Loucy (cell line): ENCODE measurements around the gene SCN7A.

Experiments used
- H2AFZ ChIP-seq: fragments of 200-600 bp; sonication (generic); 2 replicates; pipeline ENCODE4 v1.6.0; 2016; ENCODE audit warnings: antibody characterized with exemption, mild to moderate bottlenecking, low read length, moderate library complexity
- H3F3A ChIP-seq: fragments of 200-600 bp; 2 replicates; pipeline ENCODE4 v1.6.0; 2016; ENCODE audit warnings: antibody characterized with exemption, low read depth, mild to moderate bottlenecking
- H3K27me3 ChIP-seq: fragments of 200-600 bp; sonication (generic); 2 replicates; pipeline ENCODE4 v1.6.1; 2014; ENCODE audit warnings: low read length, mild to moderate bottlenecking; ENCODE audit not compliant: insufficient read depth, poor library complexity, severe bottlenecking
- H3K36me3 ChIP-seq: fragments of 200-600 bp; sonication (generic); 2 replicates; pipeline ENCODE4 v1.6.1; 2016; ENCODE audit warnings: low read length; ENCODE audit not compliant: insufficient read depth
- H3K4me1 ChIP-seq: fragments of 200-600 bp; sonication (generic); 2 replicates; pipeline ENCODE4 v1.5.1; 2014; ENCODE audit warnings: low read length, mild to moderate bottlenecking; ENCODE audit not compliant: insufficient read depth, poor library complexity, severe bottlenecking
- H3K4me2 ChIP-seq: fragments of 200-600 bp; sonication (generic); 2 replicates; pipeline ENCODE4 v1.6.0; 2014; ENCODE audit warnings: antibody characterized with exemption, low read length, low read depth, mild to moderate bottlenecking; ENCODE audit not compliant: poor library complexity, severe bottlenecking
- H3K4me3 ChIP-seq: fragments of 200-600 bp; sonication (generic); 2 replicates; pipeline ENCODE4 v1.5.1; 2014; ENCODE audit warnings: low read length, mild to moderate bottlenecking, mixed read lengths; ENCODE audit not compliant: poor library complexity, severe bottlenecking
- H3K79me2 ChIP-seq: fragments of 200-600 bp; sonication (generic); 2 replicates; pipeline ENCODE4 v1.6.1; 2014; ENCODE audit warnings: low read length; ENCODE audit not compliant: insufficient read depth
- H3K9ac ChIP-seq: fragments of 200-600 bp; sonication (generic); 2 replicates; pipeline ENCODE4 v1.6.0; 2014; ENCODE audit warnings: mild to moderate bottlenecking, low read depth, low read length, moderate library complexity; ENCODE audit not compliant: poor library complexity, severe bottlenecking
- H3K9me2 ChIP-seq: fragments of 200-600 bp; sonication (generic); replicated peaks from 2 replicates; pipeline ENCODE4 v1.6.1; 2016; ENCODE audit warnings: low read depth, low read length, mixed read lengths
- H3K9me3 ChIP-seq: fragments of 200-600 bp; sonication (generic); 2 replicates; pipeline ENCODE4 v1.6.1; 2014; ENCODE audit warnings: mild to moderate bottlenecking, antibody characterized with exemption, low read length, low read depth; ENCODE audit not compliant: insufficient read depth
- H4K20me1 ChIP-seq: fragments of 200-600 bp; sonication (generic); 2 replicates; pipeline ENCODE4 v1.6.0; 2014; ENCODE audit warnings: antibody characterized with exemption, low read length, mild to moderate bottlenecking; ENCODE audit not compliant: insufficient read depth, poor library complexity, severe bottlenecking
- CTCF ChIP-seq: fragments of 200-600 bp; sonication (generic); conservative IDR thresholded peaks from 2 replicates; pipeline ENCODE4 v1.5.1; 2014; ENCODE audit warnings: mild to moderate bottlenecking, antibody characterized with exemption, low read length
- EZH2phosphoT487 ChIP-seq: fragments of 200-600 bp; IDR thresholded peaks from 2 replicates; pipeline ENCODE4 v1.6.1; 2018; ENCODE audit warnings: antibody characterized with exemption, mild to moderate bottlenecking, moderate library complexity, borderline replicate concordance

The SCN7A gene

GRCh38 chr2:166357068-166357949 lies 136.7 kb downstream of the SCN7A start:
- Histone ChIP-seq H4K20me1 (no peaks in the 10 kb centered on the region), H2AFZ (no peak overlapping the region), H3K9me3 (no peaks in the 10 kb centered on the region), H3K4me2 (no peak overlapping the region), H3K9me2 (no peaks in the 10 kb centered on the region), H3K79me2 (no peaks in the 10 kb centered on the region), H3K27me3 (no peaks in the 10 kb centered on the region), H3K36me3 (no peaks in the 10 kb centered on the region), H3K4me1 (peaks cover 6% of the 10 kb centered on the region), H3K9ac (no peak overlapping the region), H3F3A (no peaks in the 10 kb centered on the region), H3K4me3 (no peak overlapping the region)
- no peak for TF ChIP-seq CTCF
- TF ChIP-seq EZH2phosphoT487, result no peak
